GM23338 (cell line): ENCODE data around the gene PDHX. TPM values are rescaled to one million over a fixed set of nuclear protein-coding genes. Genes with fewer than 3 reads are reported as not detected.

ENCODE experiments used
- ATAC-seq: fragments of 200-7000 bp; cut with Tn5 transposase; 3 replicates; pipeline ENCODE4 v1.9.1; 2020
- DNase-seq: peaks from one replicate; pipeline ENCODE4 v3.0.0-alpha.2; 2015; ENCODE audit warnings: low spot score
- H2AFZ ChIP-seq: fragments of 200-600 bp; sonication (generic); 2 replicates; pipeline ENCODE4 v1.8.0; 2016; ENCODE audit warnings: antibody characterized with exemption, mild to moderate bottlenecking, moderate library complexity
- H3F3A ChIP-seq: fragments of 200-600 bp; sonication (generic); replicated peaks from 2 replicates; pipeline ENCODE4 v1.8.0; 2017; ENCODE audit warnings: antibody characterized with exemption, mixed run types, low read depth
- H3K27ac ChIP-seq: fragments of 200-600 bp; sonication (generic); 2 replicates; pipeline ENCODE4 v1.6.1; 2016; ENCODE audit warnings: low read depth
- H3K27me3 ChIP-seq: fragments of 200-600 bp; sonication (generic); 2 replicates; pipeline ENCODE4 v1.8.0; 2016; ENCODE audit warnings: mild to moderate bottlenecking, mixed run types, moderate library complexity; ENCODE audit not compliant: insufficient read depth
- H3K36me3 ChIP-seq: fragments of 200-600 bp; sonication (generic); 2 replicates; pipeline ENCODE4 v1.8.0; 2016; ENCODE audit warnings: mild to moderate bottlenecking; ENCODE audit not compliant: insufficient read depth
- H3K4me1 ChIP-seq: fragments of 200-600 bp; sonication (generic); 2 replicates; pipeline ENCODE4 v1.8.0; 2016; ENCODE audit warnings: mild to moderate bottlenecking, moderate library complexity; ENCODE audit not compliant: insufficient read depth
- H3K4me2 ChIP-seq: fragments of 200-600 bp; sonication (generic); 2 replicates; pipeline ENCODE4 v1.7.1; 2017; ENCODE audit warnings: mixed run types
- H3K4me3 ChIP-seq: fragments of 200-600 bp; sonication (generic); 2 replicates; pipeline ENCODE4 v1.6.1; 2016; ENCODE audit warnings: mixed run types
- H3K79me2 ChIP-seq: fragments of 200-600 bp; sonication (generic); replicated peaks from 2 replicates; pipeline ENCODE4 v1.8.0; 2017; ENCODE audit warnings: mild to moderate bottlenecking; ENCODE audit not compliant: insufficient read depth
- H3K9me2 ChIP-seq: fragments of 200-600 bp; sonication (generic); 2 replicates; pipeline ENCODE4 v1.8.0; 2017; ENCODE audit not compliant: insufficient read depth
- H4K20me1 ChIP-seq: fragments of 200-600 bp; sonication (generic); replicated peaks from 2 replicates; pipeline ENCODE4 v1.8.0; 2017; ENCODE audit warnings: mild to moderate bottlenecking; ENCODE audit not compliant: insufficient read depth
- H3K27ac Mint-ChIP-seq: 2 replicates; pipeline ENCODE4 v1.8.0; 2020; ENCODE audit warnings: inconsistent platforms, mild to moderate bottlenecking, moderate library complexity, mixed read lengths
- H3K27me3 Mint-ChIP-seq: 3 replicates; pipeline ENCODE4 v1.8.0; 2022; ENCODE audit warnings: low read depth, mild to moderate bottlenecking, moderate library complexity, mixed read lengths, inconsistent platforms; ENCODE audit not compliant: insufficient read depth, poor library complexity
- H3K36me3 Mint-ChIP-seq: 3 replicates; pipeline ENCODE4 v1.8.0; 2021; ENCODE audit warnings: low read depth, mild to moderate bottlenecking, inconsistent platforms, moderate library complexity, mixed read lengths
- H3K4me1 Mint-ChIP-seq: 3 replicates; pipeline ENCODE4 v1.8.0; 2020; ENCODE audit warnings: mild to moderate bottlenecking, inconsistent platforms, mixed read lengths
- H3K4me3 Mint-ChIP-seq: 3 replicates; pipeline ENCODE4 v1.8.0; 2021; ENCODE audit warnings: moderate library complexity, mild to moderate bottlenecking, inconsistent platforms, mixed read lengths
- H3K9me3 Mint-ChIP-seq: 3 replicates; pipeline ENCODE4 v1.8.0; 2020; ENCODE audit warnings: moderate library complexity, mild to moderate bottlenecking, inconsistent platforms, mixed read lengths
- CREB1 ChIP-seq: fragments of 250-450 bp; sonication (Bioruptor Pico); IDR thresholded peaks from 2 replicates; pipeline ENCODE4 v1.5.0; 2020; ENCODE audit warnings: low read depth, mild to moderate bottlenecking, moderate library complexity
- ETS1 ChIP-seq: IDR thresholded peaks from 2 replicates; pipeline ENCODE4 v1.6.1; 2016; ENCODE audit warnings: antibody characterized with exemption
- EZH2 ChIP-seq: fragments of 200-600 bp; sonication (generic); IDR thresholded peaks from one replicate; pipeline ENCODE4 v1.8.0; 2017; ENCODE audit warnings: antibody characterized with exemption, mild to moderate bottlenecking, low read depth; ENCODE audit not compliant: unreplicated experiment
- EZH2phosphoT487 ChIP-seq: fragments of 200-600 bp; sonication (generic); IDR thresholded peaks from one replicate; pipeline ENCODE4 v1.8.1; 2018; ENCODE audit warnings: antibody characterized with exemption; ENCODE audit not compliant: unreplicated experiment
- JUNB ChIP-seq: IDR thresholded peaks from one replicate; pipeline ENCODE4 v1.6.1; 2016; ENCODE audit warnings: antibody characterized with exemption; ENCODE audit not compliant: unreplicated experiment
- NANOG ChIP-seq: IDR thresholded peaks from 2 replicates; pipeline ENCODE4 v1.6.1; 2016; ENCODE audit warnings: antibody characterized with exemption, borderline replicate concordance
- POLR2AphosphoS5 ChIP-seq: IDR thresholded peaks from 2 replicates; pipeline ENCODE4 v1.6.1; 2016; ENCODE audit warnings: antibody characterized with exemption, low read depth
- STAT1 ChIP-seq: IDR thresholded peaks from one replicate; pipeline ENCODE4 v1.6.1; 2016; ENCODE audit warnings: antibody characterized with exemption; ENCODE audit not compliant: unreplicated experiment
- ZNF114 ChIP-seq: fragments of 250-450 bp; sonication (Bioruptor Pico); IDR thresholded peaks from 2 replicates; pipeline ENCODE4 v1.5.0; 2020; ENCODE audit warnings: mild to moderate bottlenecking, moderate library complexity
- ZNF331 ChIP-seq: fragments of 250-450 bp; sonication (Bioruptor Pico); IDR thresholded peaks from 2 replicates; pipeline ENCODE4 v1.5.0; 2020; ENCODE audit warnings: low read depth, mild to moderate bottlenecking, moderate library complexity
- ZNF462 ChIP-seq: fragments of 250-450 bp; sonication (Bioruptor Pico); IDR thresholded peaks from 2 replicates; pipeline ENCODE4 v1.5.0; 2020; ENCODE audit warnings: mild to moderate bottlenecking, moderate library complexity
- polyA plus RNA-seq: library from polyadenylated mRNA; unstranded; fragments of >200 nt; fragmentation: Nextera tagmentation; extraction: Ambion mirVana; gene quantifications from 2 replicates; pipeline ENCODE4 v1.2.1, GENCODE V29; 2016
- total RNA-seq: library from RNA; depleted of rRNA; stranded (reverse); fragments of >200 nt; shearing (Covaris generic); gene quantifications from 2 replicates; pipeline ENCODE4 v1.2.3, GENCODE V29; 2014
- TF ChIP-seq, protein P1 (sequence below): IDR thresholded peaks from one replicate; pipeline ENCODE4 v1.6.1; 2018; ENCODE audit warnings: antibody characterized with exemption; ENCODE audit not compliant: unreplicated experiment
- TF ChIP-seq, protein P2 (sequence below), 2 experiments: fragments of 200-600 bp in 1 of 2; sonication (generic) in 1 of 2; conservative IDR thresholded peaks; 2 replicates each; pipeline versions ENCODE4 v1.5.1 to v1.6.1; 2016 to 2017; ENCODE audit warnings: antibody characterized with exemption in 2 of 2, low read depth in 2 of 2, mild to moderate bottlenecking in 2 of 2, moderate library complexity in 1 of 2

Gene PDHX
- total and polyA plus RNA-seq, 2 experiments from 2014 or later = 36.9 to 40.2 TPM

DNA sequence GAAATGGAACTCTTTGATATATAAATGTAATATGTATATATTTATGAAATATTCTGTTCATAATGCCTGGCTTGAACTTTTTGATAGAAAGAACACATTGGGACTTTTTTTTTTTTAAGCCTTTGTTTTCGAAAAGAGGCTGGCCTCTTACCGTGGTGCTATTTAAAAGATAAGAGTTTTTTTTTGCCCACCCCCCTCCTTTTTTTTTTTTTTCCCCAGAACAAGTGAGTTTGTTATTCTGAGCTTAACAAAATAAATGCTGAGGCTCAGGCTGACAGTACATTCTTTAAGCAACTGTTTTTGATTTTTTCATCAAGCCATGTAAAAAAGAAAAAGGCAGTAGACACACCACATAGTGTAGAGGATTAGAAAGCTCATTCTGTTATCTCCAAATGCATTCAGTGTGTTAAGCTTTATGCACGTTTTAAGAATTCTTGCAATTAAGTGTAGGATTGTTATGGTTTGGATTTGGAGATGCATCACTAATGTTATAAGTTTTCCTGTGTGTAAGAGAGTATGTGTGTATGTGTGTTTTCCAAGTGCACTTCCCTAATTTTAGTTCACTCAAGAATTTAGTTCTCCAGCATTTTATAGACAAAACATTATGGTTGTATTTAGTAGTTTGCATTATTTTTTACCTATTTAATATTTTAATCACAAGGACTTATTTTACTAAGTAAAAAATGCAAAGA lies 12.0 kb downstream of the PDHX start:
- Mint-ChIP-seq H3K36me3 (no peaks in the 10 kb centered on the region), H3K4me1 (peaks cover 24% of the 10 kb centered on the region), H3K27ac (no peak overlapping the region), H3K9me3 (no peaks in the 10 kb centered on the region), H3K27me3 (peaks cover 4% of the 10 kb centered on the region), H3K4me3 (no peak overlapping the region)
- no peaks in the 10 kb centered on the region for H3K27me3 ChIP-seq
- ATAC-seq (no peak), DNase-seq (no peak)
- H2AFZ ChIP-seq = no peak overlapping the region
- H3K4me2 ChIP-seq = no peak overlapping the region; the same call in 1 of the 2 replicates
- H3K79me2 ChIP-seq = peaks cover 78% of the 10 kb centered on the region
- H3K4me3 ChIP-seq = no peak overlapping the region
- peaks cover 14% of the 10 kb centered on the region; the same call in 1 of the 2 replicates for H4K20me1 ChIP-seq
- no peaks in the 10 kb centered on the region for H3F3A ChIP-seq
- no peak for TF ChIP-seq ZNF331
- TF ChIP-seq JUNB = no peak
- no peak for TF ChIP-seq NANOG
- TF ChIP-seq STAT1 = no peak
- TF ChIP-seq CREB1 = no peak
- TF ChIP-seq, protein P1, sequence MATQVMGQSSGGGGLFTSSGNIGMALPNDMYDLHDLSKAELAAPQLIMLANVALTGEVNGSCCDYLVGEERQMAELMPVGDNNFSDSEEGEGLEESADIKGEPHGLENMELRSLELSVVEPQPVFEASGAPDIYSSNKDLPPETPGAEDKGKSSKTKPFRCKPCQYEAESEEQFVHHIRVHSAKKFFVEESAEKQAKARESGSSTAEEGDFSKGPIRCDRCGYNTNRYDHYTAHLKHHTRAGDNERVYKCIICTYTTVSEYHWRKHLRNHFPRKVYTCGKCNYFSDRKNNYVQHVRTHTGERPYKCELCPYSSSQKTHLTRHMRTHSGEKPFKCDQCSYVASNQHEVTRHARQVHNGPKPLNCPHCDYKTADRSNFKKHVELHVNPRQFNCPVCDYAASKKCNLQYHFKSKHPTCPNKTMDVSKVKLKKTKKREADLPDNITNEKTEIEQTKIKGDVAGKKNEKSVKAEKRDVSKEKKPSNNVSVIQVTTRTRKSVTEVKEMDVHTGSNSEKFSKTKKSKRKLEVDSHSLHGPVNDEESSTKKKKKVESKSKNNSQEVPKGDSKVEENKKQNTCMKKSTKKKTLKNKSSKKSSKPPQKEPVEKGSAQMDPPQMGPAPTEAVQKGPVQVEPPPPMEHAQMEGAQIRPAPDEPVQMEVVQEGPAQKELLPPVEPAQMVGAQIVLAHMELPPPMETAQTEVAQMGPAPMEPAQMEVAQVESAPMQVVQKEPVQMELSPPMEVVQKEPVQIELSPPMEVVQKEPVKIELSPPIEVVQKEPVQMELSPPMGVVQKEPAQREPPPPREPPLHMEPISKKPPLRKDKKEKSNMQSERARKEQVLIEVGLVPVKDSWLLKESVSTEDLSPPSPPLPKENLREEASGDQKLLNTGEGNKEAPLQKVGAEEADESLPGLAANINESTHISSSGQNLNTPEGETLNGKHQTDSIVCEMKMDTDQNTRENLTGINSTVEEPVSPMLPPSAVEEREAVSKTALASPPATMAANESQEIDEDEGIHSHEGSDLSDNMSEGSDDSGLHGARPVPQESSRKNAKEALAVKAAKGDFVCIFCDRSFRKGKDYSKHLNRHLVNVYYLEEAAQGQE = no peak
- no peak for TF ChIP-seq EZH2
- no peak for TF ChIP-seq EZH2phosphoT487
- TF ChIP-seq POLR2AphosphoS5 = no peak
- no peak for TF ChIP-seq ZNF114 (CRISPR knock-in tag)
- no peak for TF ChIP-seq ZNF462 (CRISPR knock-in tag)
- no peak for TF ChIP-seq ETS1
- TF ChIP-seq, protein P2, sequence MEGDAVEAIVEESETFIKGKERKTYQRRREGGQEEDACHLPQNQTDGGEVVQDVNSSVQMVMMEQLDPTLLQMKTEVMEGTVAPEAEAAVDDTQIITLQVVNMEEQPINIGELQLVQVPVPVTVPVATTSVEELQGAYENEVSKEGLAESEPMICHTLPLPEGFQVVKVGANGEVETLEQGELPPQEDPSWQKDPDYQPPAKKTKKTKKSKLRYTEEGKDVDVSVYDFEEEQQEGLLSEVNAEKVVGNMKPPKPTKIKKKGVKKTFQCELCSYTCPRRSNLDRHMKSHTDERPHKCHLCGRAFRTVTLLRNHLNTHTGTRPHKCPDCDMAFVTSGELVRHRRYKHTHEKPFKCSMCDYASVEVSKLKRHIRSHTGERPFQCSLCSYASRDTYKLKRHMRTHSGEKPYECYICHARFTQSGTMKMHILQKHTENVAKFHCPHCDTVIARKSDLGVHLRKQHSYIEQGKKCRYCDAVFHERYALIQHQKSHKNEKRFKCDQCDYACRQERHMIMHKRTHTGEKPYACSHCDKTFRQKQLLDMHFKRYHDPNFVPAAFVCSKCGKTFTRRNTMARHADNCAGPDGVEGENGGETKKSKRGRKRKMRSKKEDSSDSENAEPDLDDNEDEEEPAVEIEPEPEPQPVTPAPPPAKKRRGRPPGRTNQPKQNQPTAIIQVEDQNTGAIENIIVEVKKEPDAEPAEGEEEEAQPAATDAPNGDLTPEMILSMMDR (conservative IDR thresholded peaks at IDR 0.05; ENCODE audit: low read depth in 2 of 2) = no peak
- peaks cover 14% of the 10 kb centered on the region for H3K4me1 ChIP-seq
- H3K36me3 ChIP-seq = no peaks in the 10 kb centered on the region
- H3K27ac ChIP-seq = no peak overlapping the region
- no peaks in the 10 kb centered on the region for H3K9me2 ChIP-seq
